Astrocyte of the spinal cord (primary cell): ENCODE results near the gene NEK4.

ENCODE experiments used
- DNase-seq: peaks from one replicate; pipeline ENCODE4 v3.0.0; 2011; ENCODE audit warnings: low read depth, low spot score
- H3K4me3 ChIP-seq: 2 replicates; pipeline ENCODE4 v1.5.1; 2011; ENCODE audit warnings: low read depth, mild to moderate bottlenecking, low read length, moderate library complexity
- CTCF ChIP-seq: IDR thresholded peaks from 2 replicates; pipeline ENCODE4 v1.5.1; 2012; ENCODE audit warnings: low read depth, mild to moderate bottlenecking, low read length, inconsistent platforms
- in situ Hi-C: cut with HindIII; loops from 2 replicates; pipeline ENCODE4 v1.10.0; 2017; ENCODE audit warnings: low sequenced_read_pairs

Gene NEK4

GRCh38 chr3:52794612-52795099 is 23.9 kb upstream of the NEK4 start, which contains the start of gene ITIH3:
ITIH3 (plus strand) TSS chr3:52794796; CDS start chr3:52794804, 8 bp downstream.
- in situ Hi-C loops = no loop called here
- no peak for TF ChIP-seq CTCF
- DNase-seq = no peak
- H3K4me3 ChIP-seq = no peak within 1 kb of the TSS

GRCh38 chr3:52793702-52794611 is 23.2 kb upstream of the NEK4 start:
- no peak for TF ChIP-seq CTCF
- DNase-seq = no peak
- no peak overlapping the region for H3K4me3 ChIP-seq
- in situ Hi-C loops = no loop called here

- TF ChIP-seq CTCF = no peak
- no peak for DNase-seq
- H3K4me3 ChIP-seq = no peak overlapping the region
- in situ Hi-C loops = no loop called here
Observed at GRCh38 chr3:52792961-52793695, 22.4 kb upstream of the NEK4 start.

GRCh38 chr3:52792413-52792812 is 21.7 kb upstream of the NEK4 start:
- peak; percentile 29 for TF ChIP-seq CTCF
- no peak overlapping the region for H3K4me3 ChIP-seq
- no peak for DNase-seq
- in situ Hi-C loops = no loop called here

GRCh38 chr3:52791928-52792327 is 21.2 kb upstream of the NEK4 start:
- in situ Hi-C loops = no loop called here
- no peak for TF ChIP-seq CTCF
- no peak for DNase-seq

GRCh38 chr3:52791366-52791765 is 20.6 kb upstream of the NEK4 start:
- no peak for DNase-seq
- H3K4me3 ChIP-seq = no peak overlapping the region
- no peak for TF ChIP-seq CTCF
- in situ Hi-C loops = no loop called here

More at GRCh38 chr3:52791928-52792327, 21.2 kb upstream of the NEK4 start:
- no peak overlapping the region for H3K4me3 ChIP-seq
